RWPE2 (cell line): Measurements from ENCODE around the gene CAVIN3.

Experiments
- ATAC-seq: fragments of 200-7000 bp; cut with Tn5 transposase; 3 replicates; pipeline ENCODE4 v1.9.1; 2021; ENCODE audit warnings: low read depth
- DNase-seq: peaks from one replicate; pipeline ENCODE4 v3.0.0-alpha.2; 2020; ENCODE audit warnings: low spot score
- H3K27ac ChIP-seq: fragments of 450-650 bp; 2 replicates; pipeline ENCODE4 v1.5.1; 2017; ENCODE audit warnings: mild to moderate bottlenecking; ENCODE audit not compliant: poor library complexity, severe bottlenecking
- H3K27me3 ChIP-seq: fragments of 250-450 bp; sonication (Bioruptor Pico); 2 replicates; pipeline ENCODE4 v1.5.1; 2021; ENCODE audit warnings: mild to moderate bottlenecking, moderate library complexity; ENCODE audit not compliant: insufficient read depth, poor library complexity, severe bottlenecking
- H3K36me3 ChIP-seq: fragments of 250-450 bp; sonication (Bioruptor Pico); 2 replicates; pipeline ENCODE4 v1.5.1; 2020; ENCODE audit warnings: low read depth, mild to moderate bottlenecking, moderate library complexity
- H3K4me1 ChIP-seq: fragments of 250-450 bp; sonication (Bioruptor Pico); 2 replicates; pipeline ENCODE4 v1.5.1; 2021; ENCODE audit warnings: mild to moderate bottlenecking, moderate library complexity; ENCODE audit not compliant: insufficient read depth, poor library complexity, severe bottlenecking
- H3K4me3 ChIP-seq: fragments of 250-450 bp; sonication (Bioruptor Pico); 2 replicates; pipeline ENCODE4 v1.5.1; 2021; ENCODE audit warnings: mild to moderate bottlenecking, moderate library complexity; ENCODE audit not compliant: severe bottlenecking
- H3K9me3 ChIP-seq: fragments of 250-450 bp; sonication (Bioruptor Pico); 2 replicates; pipeline ENCODE4 v1.5.1; 2021; ENCODE audit warnings: mild to moderate bottlenecking, moderate library complexity; ENCODE audit not compliant: severe bottlenecking
- TF ChIP-seq, protein P1 (sequence below): fragments of 450-650 bp; IDR thresholded peaks from one replicate; pipeline ENCODE4 v1.5.1; 2017; ENCODE audit warnings: mild to moderate bottlenecking, moderate library complexity; ENCODE audit not compliant: poor library complexity, severe bottlenecking

CAVIN3 gene

DNA sequence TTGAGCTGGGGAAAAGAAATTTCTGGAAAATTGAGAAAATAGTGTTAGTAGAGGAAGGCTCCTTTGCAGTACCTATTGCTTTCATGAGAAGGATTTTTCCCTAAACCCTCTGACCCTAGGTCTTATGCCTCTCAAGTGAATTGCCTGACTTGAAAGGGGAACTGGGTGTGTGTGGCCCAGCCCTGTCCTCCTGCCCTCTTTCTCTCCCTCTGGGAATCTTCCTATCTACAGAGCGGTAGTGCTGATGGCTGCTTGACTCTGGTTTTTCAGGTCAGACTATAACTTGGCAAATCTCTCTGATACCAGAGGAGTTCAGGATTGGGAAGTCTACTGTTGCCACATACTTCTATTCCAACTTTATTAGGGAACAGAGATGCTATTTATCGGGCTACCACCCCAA lies 19.2 kb downstream of the CAVIN3 start:
- no peaks in the 10 kb centered on the region for H3K27me3 ChIP-seq
- DNase-seq (no peak), ATAC-seq (no peak)
- H3K4me3 ChIP-seq = no peak overlapping the region
- no peaks in the 10 kb centered on the region for H3K9me3 ChIP-seq
- H3K27ac ChIP-seq = no peak overlapping the region
- TF ChIP-seq, protein P1, sequence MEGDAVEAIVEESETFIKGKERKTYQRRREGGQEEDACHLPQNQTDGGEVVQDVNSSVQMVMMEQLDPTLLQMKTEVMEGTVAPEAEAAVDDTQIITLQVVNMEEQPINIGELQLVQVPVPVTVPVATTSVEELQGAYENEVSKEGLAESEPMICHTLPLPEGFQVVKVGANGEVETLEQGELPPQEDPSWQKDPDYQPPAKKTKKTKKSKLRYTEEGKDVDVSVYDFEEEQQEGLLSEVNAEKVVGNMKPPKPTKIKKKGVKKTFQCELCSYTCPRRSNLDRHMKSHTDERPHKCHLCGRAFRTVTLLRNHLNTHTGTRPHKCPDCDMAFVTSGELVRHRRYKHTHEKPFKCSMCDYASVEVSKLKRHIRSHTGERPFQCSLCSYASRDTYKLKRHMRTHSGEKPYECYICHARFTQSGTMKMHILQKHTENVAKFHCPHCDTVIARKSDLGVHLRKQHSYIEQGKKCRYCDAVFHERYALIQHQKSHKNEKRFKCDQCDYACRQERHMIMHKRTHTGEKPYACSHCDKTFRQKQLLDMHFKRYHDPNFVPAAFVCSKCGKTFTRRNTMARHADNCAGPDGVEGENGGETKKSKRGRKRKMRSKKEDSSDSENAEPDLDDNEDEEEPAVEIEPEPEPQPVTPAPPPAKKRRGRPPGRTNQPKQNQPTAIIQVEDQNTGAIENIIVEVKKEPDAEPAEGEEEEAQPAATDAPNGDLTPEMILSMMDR = no peak
- H3K36me3 ChIP-seq = no peaks in the 10 kb centered on the region
- H3K4me1 ChIP-seq = no peaks in the 10 kb centered on the region

DNA sequence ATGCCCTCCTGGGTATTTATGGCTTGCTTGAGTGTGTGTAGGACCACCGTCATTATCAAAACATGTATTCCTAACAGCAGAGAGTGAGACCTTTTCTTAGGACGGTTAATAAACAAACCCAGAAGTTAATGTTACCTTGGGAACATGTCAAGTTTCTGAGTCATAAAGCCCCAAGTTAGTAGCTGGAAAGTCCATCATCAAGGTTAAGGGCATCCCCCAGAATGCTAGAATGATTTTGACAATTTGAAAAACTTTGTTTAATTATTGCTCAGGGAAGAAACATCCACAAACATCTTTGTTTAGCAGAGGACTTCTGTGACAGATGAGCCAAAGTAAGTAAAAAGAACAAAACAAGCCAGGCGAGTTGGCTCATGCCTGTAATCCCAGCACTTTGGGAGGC lies 20.0 kb downstream of the CAVIN3 start:
- Histone ChIP-seq H3K4me1 (no peaks in the 10 kb centered on the region), H3K27me3 (no peaks in the 10 kb centered on the region), H3K27ac (no peak overlapping the region), H3K36me3 (no peaks in the 10 kb centered on the region), H3K4me3 (no peak overlapping the region), H3K9me3 (no peaks in the 10 kb centered on the region)
- TF ChIP-seq, protein P1 = no peak
- ATAC-seq (no peak), DNase-seq (no peak)

DNA sequence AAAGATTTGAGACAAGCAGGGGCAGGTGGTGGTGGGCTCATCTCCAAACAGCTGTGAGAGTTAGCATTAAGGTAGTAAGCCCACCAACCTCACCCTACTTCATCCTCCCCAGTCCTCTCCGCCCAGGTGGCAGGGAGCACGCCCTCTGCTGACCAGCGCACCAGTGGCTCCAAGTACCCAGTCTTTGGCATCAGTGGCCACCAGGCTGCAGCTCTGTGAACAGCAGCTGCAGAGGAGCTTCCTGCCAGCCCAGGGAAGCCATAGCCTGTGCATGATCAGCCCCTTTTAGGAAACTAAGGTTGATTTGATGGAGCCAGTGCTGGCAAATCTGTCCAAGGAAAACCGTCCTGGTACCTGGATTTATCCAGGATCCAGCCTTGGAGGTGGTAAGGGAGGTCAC lies 21.7 kb downstream of the CAVIN3 start:
- TF ChIP-seq, protein P1 = peak; percentile 65
- Histone ChIP-seq H3K36me3 (no peaks in the 10 kb centered on the region), H3K4me1 (no peaks in the 10 kb centered on the region), H3K4me3 (no peak overlapping the region), H3K27me3 (no peaks in the 10 kb centered on the region), H3K27ac (no peak overlapping the region), H3K9me3 (no peaks in the 10 kb centered on the region)
- DNase-seq = no peak
- peak; percentile 93 for ATAC-seq

DNA sequence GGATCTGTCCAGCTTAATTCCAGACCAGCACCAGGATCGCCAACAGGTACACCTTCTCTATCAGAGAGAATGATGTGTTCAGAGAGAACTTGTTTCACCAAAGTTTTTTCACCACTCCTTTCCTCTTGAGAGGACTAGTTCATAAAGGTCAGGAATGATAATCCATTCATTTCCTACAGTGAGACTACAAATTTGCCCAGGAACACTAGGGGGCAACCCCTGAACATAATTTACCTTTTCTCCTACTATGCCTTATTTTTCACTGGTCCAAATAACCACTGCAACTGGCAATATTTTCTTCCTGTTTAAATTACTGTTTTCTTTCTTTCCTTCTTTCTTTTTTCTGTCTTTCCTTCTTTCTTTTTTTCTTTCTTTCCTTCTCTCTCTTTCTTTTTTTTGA lies 22.5 kb downstream of the CAVIN3 start:
- peak; percentile 63 for ATAC-seq
- TF ChIP-seq, protein P1 = no peak

DNA sequence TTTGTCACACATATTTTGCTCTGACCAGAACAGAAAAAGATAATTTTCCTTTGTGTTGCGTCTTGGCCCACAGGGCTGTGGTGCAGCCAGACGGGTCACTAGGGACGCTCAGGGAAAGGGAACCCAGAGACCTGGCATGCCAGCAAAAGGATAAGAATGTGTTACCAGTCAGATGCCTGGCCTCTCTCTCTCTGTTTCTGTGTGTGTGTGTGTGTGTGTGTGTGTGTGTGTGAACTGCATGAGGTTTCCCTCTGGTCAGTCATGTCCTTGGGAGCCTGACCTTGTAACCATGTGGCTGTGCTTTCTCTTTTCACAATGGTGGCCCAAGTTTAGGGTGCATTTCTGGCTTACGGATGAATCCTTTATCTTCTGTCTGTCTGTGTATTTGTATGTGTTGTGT lies 35.3 kb downstream of the CAVIN3 start:
- TF ChIP-seq, protein P1 = no peak
- Histone ChIP-seq H3K27me3 (no peaks in the 10 kb centered on the region), H3K4me1 (peaks cover 12% of the 10 kb centered on the region), H3K9me3 (no peaks in the 10 kb centered on the region), H3K36me3 (no peaks in the 10 kb centered on the region), H3K4me3 (no peak overlapping the region), H3K27ac (no peak overlapping the region)
- ATAC-seq = no peak
- DNase-seq = no peak

More for the DNA sequence above, 22.5 kb downstream of the CAVIN3 start:
- H3K27me3 ChIP-seq = no peaks in the 10 kb centered on the region
- no peaks in the 10 kb centered on the region for H3K36me3 ChIP-seq
- H3K27ac ChIP-seq = no peak overlapping the region
- DNase-seq = no peak
- no peaks in the 10 kb centered on the region for H3K9me3 ChIP-seq
- no peaks in the 10 kb centered on the region for H3K4me1 ChIP-seq
- no peak overlapping the region for H3K4me3 ChIP-seq
